Ascending aorta (tissue), 2 donors: ENCODE measurements around the gene KCNN3. TPM values are rescaled to one million over a fixed set of nuclear protein-coding genes. Genes with fewer than 3 reads are reported as not detected.

ENCODE experiments used
- DNase-seq, 2 donors: peaks; one replicate each; pipeline ENCODE4 v3.0.0-alpha.2; 2019; ENCODE audit warnings: low spot score in 2 of 2
- H3K27ac ChIP-seq, 2 donors: fragments of 200-600 bp; sonication (generic); one replicate each; pipeline ENCODE4 v1.5.1; 2016 to 2017; ENCODE audit warnings: mild to moderate bottlenecking in 1 of 2
- H3K27me3 ChIP-seq: fragments of 200-600 bp; sonication (generic); one replicate; pipeline ENCODE4 v1.5.1; 2017
- H3K36me3 ChIP-seq, 2 donors: fragments of 200-600 bp; sonication (generic); one replicate each; pipeline ENCODE4 v1.5.1; 2016
- H3K4me1 ChIP-seq, 2 donors: fragments of 200-600 bp; sonication (generic); one replicate each; pipeline ENCODE4 v1.5.1; 2016 to 2017; ENCODE audit warnings: mild to moderate bottlenecking in 1 of 2
- H3K4me3 ChIP-seq, 2 donors: fragments of 200-600 bp; sonication (generic); one replicate each; pipeline ENCODE4 v1.5.1; 2016 to 2017; ENCODE audit warnings: mild to moderate bottlenecking in 1 of 2
- H3K9me3 ChIP-seq, 2 donors: fragments of 200-600 bp; sonication (generic); one replicate each; pipeline ENCODE4 v1.5.1; 2016
- intact Hi-C: fragments of 100-400 bp; cut with DNase I; formaldehyde crosslinking; loops from one replicate; pipeline ENCODE4 v1.15.1; 2023
- total RNA-seq: library from RNA; depleted of rRNA; stranded (reverse); fragments of >200 nt; gene quantifications from one replicate; pipeline ENCODE4 v1.1.0, GENCODE V29; 2016
- TF ChIP-seq, protein P1 (sequence below), 3 experiments: fragments of 200-600 bp in 2 of 3; fragments of 450-650 bp in 1 of 3; sonication (generic) in 2 of 3; IDR thresholded peaks; one replicate each; pipeline ENCODE4 v1.5.1; 2016 to 2019; ENCODE audit warnings: antibody characterized with exemption in 3 of 3, mild to moderate bottlenecking in 1 of 3, moderate library complexity in 1 of 3

The KCNN3 gene
- total RNA-seq, 1 donor from 2014 or later: 24.6 TPM

DNA sequence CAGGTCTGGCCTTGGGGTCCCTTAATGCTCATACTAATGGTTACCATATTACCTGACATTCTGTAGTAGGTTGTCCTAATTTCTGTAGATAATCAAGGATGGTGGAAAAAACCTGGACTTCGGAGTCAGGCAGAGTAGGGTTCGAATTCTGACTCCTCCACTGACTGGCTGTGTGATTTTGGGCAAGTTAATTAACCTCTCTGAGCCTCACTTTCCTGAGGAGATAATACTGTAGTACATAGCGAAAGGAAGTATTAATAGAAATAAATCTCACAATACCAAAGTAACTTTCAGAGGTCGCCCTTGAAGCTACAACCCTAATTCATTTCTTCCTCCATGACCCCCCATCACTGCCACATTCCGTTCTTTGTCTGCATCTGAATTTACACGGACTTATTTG lies 72.9 kb downstream of the KCNN3 start:
- intact Hi-C loops: no loop called here
- Histone ChIP-seq H3K4me3 (no peak overlapping the region), H3K27ac (no peak overlapping the region), H3K27me3 (no peaks in the 10 kb centered on the region), H3K4me1 (no peaks in the 10 kb centered on the region), H3K36me3 (no peaks in the 10 kb centered on the region), H3K9me3 (no peaks in the 10 kb centered on the region)
- no peak for DNase-seq
- TF ChIP-seq, protein P1, sequence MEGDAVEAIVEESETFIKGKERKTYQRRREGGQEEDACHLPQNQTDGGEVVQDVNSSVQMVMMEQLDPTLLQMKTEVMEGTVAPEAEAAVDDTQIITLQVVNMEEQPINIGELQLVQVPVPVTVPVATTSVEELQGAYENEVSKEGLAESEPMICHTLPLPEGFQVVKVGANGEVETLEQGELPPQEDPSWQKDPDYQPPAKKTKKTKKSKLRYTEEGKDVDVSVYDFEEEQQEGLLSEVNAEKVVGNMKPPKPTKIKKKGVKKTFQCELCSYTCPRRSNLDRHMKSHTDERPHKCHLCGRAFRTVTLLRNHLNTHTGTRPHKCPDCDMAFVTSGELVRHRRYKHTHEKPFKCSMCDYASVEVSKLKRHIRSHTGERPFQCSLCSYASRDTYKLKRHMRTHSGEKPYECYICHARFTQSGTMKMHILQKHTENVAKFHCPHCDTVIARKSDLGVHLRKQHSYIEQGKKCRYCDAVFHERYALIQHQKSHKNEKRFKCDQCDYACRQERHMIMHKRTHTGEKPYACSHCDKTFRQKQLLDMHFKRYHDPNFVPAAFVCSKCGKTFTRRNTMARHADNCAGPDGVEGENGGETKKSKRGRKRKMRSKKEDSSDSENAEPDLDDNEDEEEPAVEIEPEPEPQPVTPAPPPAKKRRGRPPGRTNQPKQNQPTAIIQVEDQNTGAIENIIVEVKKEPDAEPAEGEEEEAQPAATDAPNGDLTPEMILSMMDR (IDR thresholded peaks at IDR 0.05): no peak

- H3K27ac ChIP-seq: no peak overlapping the region
- intact Hi-C loops: no loop called here
- H3K9me3 ChIP-seq: no peaks in the 10 kb centered on the region
- TF ChIP-seq, protein P1 (IDR thresholded peaks at IDR 0.05): no peak
- no peaks in the 10 kb centered on the region for H3K36me3 ChIP-seq
- DNase-seq: no peak
- no peaks in the 10 kb centered on the region for H3K4me1 ChIP-seq
- no peak overlapping the region for H3K4me3 ChIP-seq
- no peaks in the 10 kb centered on the region for H3K27me3 ChIP-seq
Measured at GRCh38 chr1:154796303-154796892, 73.7 kb downstream of the KCNN3 start.

DNA sequence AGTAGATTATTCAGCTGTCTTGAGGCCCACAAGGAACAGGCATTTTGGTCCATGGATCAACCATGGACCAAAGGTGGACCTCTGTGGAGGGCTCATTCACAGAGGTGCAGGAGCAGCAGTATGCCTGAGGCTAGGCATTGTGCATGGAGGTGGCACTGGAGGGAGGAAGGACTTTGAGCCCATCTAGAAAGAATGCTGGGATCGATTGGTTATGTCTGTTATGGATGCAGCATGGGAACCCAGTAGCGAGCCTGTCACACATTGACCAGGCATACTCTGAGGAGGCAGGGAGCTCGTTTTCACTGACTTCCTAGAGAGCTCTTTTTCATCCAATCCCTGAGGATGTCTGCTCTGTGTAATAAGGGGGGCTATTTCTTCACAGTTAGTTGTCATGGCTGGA lies 75.5 kb downstream of the KCNN3 start:
- intact Hi-C loops: no loop called here
- Histone ChIP-seq H3K4me3 (no peak overlapping the region), H3K4me1 (no peaks in the 10 kb centered on the region), H3K27me3 (no peaks in the 10 kb centered on the region), H3K9me3 (no peaks in the 10 kb centered on the region), H3K27ac (no peak overlapping the region), H3K36me3 (no peaks in the 10 kb centered on the region)
- TF ChIP-seq, protein P1 (IDR thresholded peaks at IDR 0.05): no peak
- DNase-seq: no peak

DNA sequence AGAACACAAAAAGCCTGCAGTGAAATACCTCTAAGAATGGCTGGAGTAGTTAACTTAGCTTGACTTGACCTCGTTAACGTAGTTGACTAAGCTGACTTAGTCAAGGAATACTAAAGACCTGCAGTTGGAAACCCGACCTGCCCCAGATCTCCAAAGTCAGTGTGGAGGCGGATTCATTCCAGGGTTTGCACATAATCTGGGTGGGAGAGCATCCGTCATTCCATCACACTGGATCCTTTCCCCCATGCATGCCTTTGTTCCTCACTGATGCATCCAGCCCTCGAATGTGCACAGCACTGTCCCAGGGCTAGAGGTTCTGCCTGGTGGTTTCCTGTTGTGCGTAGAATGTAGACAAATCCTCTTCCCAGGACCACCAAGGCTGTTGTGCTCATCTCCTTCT lies 76.4 kb downstream of the KCNN3 start:
- no peaks in the 10 kb centered on the region for H3K4me1 ChIP-seq
- no peak overlapping the region for H3K27ac ChIP-seq
- TF ChIP-seq, protein P1 (IDR thresholded peaks at IDR 0.05): no peak
- DNase-seq: no peak
- H3K36me3 ChIP-seq: no peaks in the 10 kb centered on the region
- no peaks in the 10 kb centered on the region for H3K27me3 ChIP-seq
- intact Hi-C loops: no loop called here
- no peaks in the 10 kb centered on the region for H3K9me3 ChIP-seq
- no peak overlapping the region for H3K4me3 ChIP-seq

- no peaks in the 10 kb centered on the region for H3K9me3 ChIP-seq
- no peaks in the 10 kb centered on the region for H3K27me3 ChIP-seq
- TF ChIP-seq, protein P1 (IDR thresholded peaks at IDR 0.05): no peak
- no peak overlapping the region for H3K4me3 ChIP-seq
- intact Hi-C loops: no loop called here
- H3K36me3 ChIP-seq: no peaks in the 10 kb centered on the region
- no peaks in the 10 kb centered on the region for H3K4me1 ChIP-seq
- H3K27ac ChIP-seq: no peak overlapping the region
- DNase-seq: no peak
Measured at GRCh38 chr1:154792899-154793298, 77.2 kb downstream of the KCNN3 start.
